Parathyroid adenoma (tissue), 2 donors: ENCODE results near the gene SLC2A10.

ENCODE experiments used
- H2AFZ ChIP-seq: fragments of 300-600 bp; sonication (generic); one replicate; pipeline ENCODE4 v1.7.0; 2017; ENCODE audit warnings: antibody characterized with exemption, mild to moderate bottlenecking
- H3K27ac ChIP-seq: fragments of 300-600 bp; sonication (generic); one replicate; pipeline ENCODE4 v1.7.0; 2017
- H3K27me3 ChIP-seq: fragments of 300-600 bp; sonication (generic); one replicate; pipeline ENCODE4 v1.7.0; 2017; ENCODE audit warnings: low read length; ENCODE audit not compliant: control insufficient read depth, insufficient read depth
- H3K36me3 ChIP-seq: fragments of 300-600 bp; sonication (generic); one replicate; pipeline ENCODE4 v1.7.0; 2017; ENCODE audit warnings: low read length; ENCODE audit not compliant: control insufficient read depth, insufficient read depth
- H3K4me1 ChIP-seq: fragments of 300-600 bp; sonication (generic); one replicate; pipeline ENCODE4 v1.7.0; 2017; ENCODE audit warnings: control low read depth
- H3K4me2 ChIP-seq: fragments of 300-600 bp; sonication (generic); one replicate; pipeline ENCODE4 v1.7.0; 2017; ENCODE audit warnings: low read length
- H3K4me3 ChIP-seq: fragments of 300-600 bp; sonication (generic); one replicate; pipeline ENCODE4 v1.7.0; 2017; ENCODE audit warnings: low read depth, low read length
- H3K79me2 ChIP-seq: fragments of 300-600 bp; sonication (generic); one replicate; pipeline ENCODE4 v1.7.0; 2017; ENCODE audit warnings: control low read depth
- H3K9ac ChIP-seq: fragments of 300-600 bp; sonication (generic); one replicate; pipeline ENCODE4 v1.7.0; 2017; ENCODE audit warnings: mild to moderate bottlenecking
- H3K9me3 ChIP-seq: fragments of 300-600 bp; sonication (generic); one replicate; pipeline ENCODE4 v1.7.0; 2017; ENCODE audit warnings: low read length; ENCODE audit not compliant: control insufficient read depth
- CTCF ChIP-seq: fragments of 300-600 bp; sonication (generic); IDR thresholded peaks from one replicate; pipeline ENCODE4 v1.7.0; 2017; ENCODE audit warnings: antibody characterized with exemption, mild to moderate bottlenecking
- donor health status: primary hyperparathyroidism.

SLC2A10 gene

GRCh38 chr20:46699651-46700359 lies 9.6 kb upstream of the SLC2A10 start:
- no peak overlapping the region for H3K9ac ChIP-seq
- H3K27me3 ChIP-seq = no peaks in the 10 kb centered on the region
- TF ChIP-seq CTCF = peak; percentile 17
- no peak overlapping the region for H3K4me2 ChIP-seq
- no peaks in the 10 kb centered on the region for H3K36me3 ChIP-seq
- no peak overlapping the region for H2AFZ ChIP-seq
- no peaks in the 10 kb centered on the region for H3K79me2 ChIP-seq
- no peak overlapping the region for H3K27ac ChIP-seq
- H3K9me3 ChIP-seq = no peaks in the 10 kb centered on the region
- H3K4me1 ChIP-seq = no peaks in the 10 kb centered on the region
- no peak overlapping the region for H3K4me3 ChIP-seq

GRCh38 chr20:46700481-46700880 lies 9.0 kb upstream of the SLC2A10 start:
- no peaks in the 10 kb centered on the region for H3K36me3 ChIP-seq
- no peak for TF ChIP-seq CTCF
- H3K27ac ChIP-seq = no peak overlapping the region
- H3K4me2 ChIP-seq = no peak overlapping the region
- H3K79me2 ChIP-seq = no peaks in the 10 kb centered on the region
- no peak overlapping the region for H3K4me3 ChIP-seq
- H3K4me1 ChIP-seq = no peaks in the 10 kb centered on the region
- no peak overlapping the region for H2AFZ ChIP-seq
- no peak overlapping the region for H3K9ac ChIP-seq
- H3K27me3 ChIP-seq = no peaks in the 10 kb centered on the region
- no peaks in the 10 kb centered on the region for H3K9me3 ChIP-seq

- no peaks in the 10 kb centered on the region for H3K36me3 ChIP-seq
Observed at GRCh38 chr20:46701057-46701456, 8.4 kb upstream of the SLC2A10 start.

GRCh38 chr20:46701556-46701955 lies 7.9 kb upstream of the SLC2A10 start:
- Histone ChIP-seq H3K36me3 (no peaks in the 10 kb centered on the region), H2AFZ (no peak overlapping the region), H3K9ac (no peak overlapping the region), H3K4me3 (no peak overlapping the region), H3K4me2 (no peak overlapping the region), H3K79me2 (no peaks in the 10 kb centered on the region), H3K27me3 (no peaks in the 10 kb centered on the region), H3K4me1 (no peaks in the 10 kb centered on the region), H3K27ac (no peak overlapping the region), H3K9me3 (no peaks in the 10 kb centered on the region)
- TF ChIP-seq CTCF = no peak

More at GRCh38 chr20:46701057-46701456, 8.4 kb upstream of the SLC2A10 start:
- Histone ChIP-seq H2AFZ (no peak overlapping the region), H3K4me2 (no peak overlapping the region), H3K27ac (no peak overlapping the region), H3K27me3 (no peaks in the 10 kb centered on the region), H3K9me3 (no peaks in the 10 kb centered on the region), H3K4me3 (no peak overlapping the region), H3K9ac (no peak overlapping the region), H3K4me1 (no peaks in the 10 kb centered on the region), H3K79me2 (no peaks in the 10 kb centered on the region)
- no peak for TF ChIP-seq CTCF

- H3K4me1 ChIP-seq = no peaks in the 10 kb centered on the region
- no peak overlapping the region for H3K27ac ChIP-seq
- H3K4me2 ChIP-seq = no peak overlapping the region
- no peaks in the 10 kb centered on the region for H3K79me2 ChIP-seq
- H3K27me3 ChIP-seq = no peaks in the 10 kb centered on the region
- TF ChIP-seq CTCF = no peak
- H3K9ac ChIP-seq = no peak overlapping the region
- no peak overlapping the region for H3K4me3 ChIP-seq
- H2AFZ ChIP-seq = no peak overlapping the region
- H3K36me3 ChIP-seq = no peaks in the 10 kb centered on the region
- no peaks in the 10 kb centered on the region for H3K9me3 ChIP-seq
Observed at GRCh38 chr20:46701986-46702385, 7.5 kb upstream of the SLC2A10 start.
